Measurements from ENCODE around the gene PILRA. TPM values are rescaled to one million over a fixed set of nuclear protein-coding genes. Genes with fewer than 3 reads are reported as not detected.

PILRA gene
- total and polyA plus RNA-seq, 2 experiments from 2014 or later, result 2.2 to 3.0 TPM

GRCh38 chr7:100413889-100414288 is 40.6 kb downstream of the PILRA start:
- no peak for TF ChIP-seq EZH2phosphoT487 (IDR thresholded peaks at IDR 0.05; ENCODE audit: low read depth, severe bottlenecking, unreplicated experiment)
- no peak for TF ChIP-seq EZH2 (IDR thresholded peaks at IDR 0.05; ENCODE audit: borderline replicate concordance)
- no peak for TF ChIP-seq CTCF (IDR thresholded peaks at IDR 0.05; ENCODE audit: poor library complexity)
- Histone ChIP-seq H3K79me2 (no peaks in the 10 kb centered on the region), H3K9me3 (ENCODE audit: low read depth) (no peaks in the 10 kb centered on the region), H3K4me3 (no peak overlapping the region), H3K27ac (no peak overlapping the region), H3K27me3 (no peaks in the 10 kb centered on the region), H3K9me2 (replicated peaks; ENCODE audit: insufficient read depth) (no peaks in the 10 kb centered on the region), H3K36me3 (replicated peaks; ENCODE audit: insufficient read depth, low read depth) (no peaks in the 10 kb centered on the region), H3K4me1 (ENCODE audit: insufficient read depth) (no peaks in the 10 kb centered on the region), H2AFZ (no peak overlapping the region), H4K20me1 (ENCODE audit: insufficient read depth, poor library complexity, severe bottlenecking) (no peaks in the 10 kb centered on the region), H3K4me2 (no peak overlapping the region)
- DNase-seq (ENCODE audit: low spot score), result no peak
- 100% methylated on average over 1 of the region's 1 CpG for WGBS (ENCODE audit: low lambda C conversion rate, missing lambda C conversion rate)

- H3K9me3 ChIP-seq (ENCODE audit: low read depth), result no peaks in the 10 kb centered on the region
- H4K20me1 ChIP-seq (ENCODE audit: insufficient read depth, poor library complexity, severe bottlenecking), result no peaks in the 10 kb centered on the region
- no peak for DNase-seq (ENCODE audit: low spot score)
- TF ChIP-seq EZH2 (IDR thresholded peaks at IDR 0.05; ENCODE audit: borderline replicate concordance) (no peak), EZH2phosphoT487 (IDR thresholded peaks at IDR 0.05; ENCODE audit: low read depth, severe bottlenecking, unreplicated experiment) (no peak), CTCF (IDR thresholded peaks at IDR 0.05; ENCODE audit: poor library complexity) (no peak)
- no peak overlapping the region for H3K4me2 ChIP-seq
- no peak overlapping the region for H2AFZ ChIP-seq
- WGBS (ENCODE audit: low lambda C conversion rate, missing lambda C conversion rate), result 82% methylated on average over 5 of the region's 5 CpGs
- H3K79me2 ChIP-seq, result no peaks in the 10 kb centered on the region
- H3K36me3 ChIP-seq (replicated peaks; ENCODE audit: insufficient read depth, low read depth), result no peaks in the 10 kb centered on the region
- no peak overlapping the region for H3K27ac ChIP-seq
- H3K9me2 ChIP-seq (replicated peaks; ENCODE audit: insufficient read depth), result no peaks in the 10 kb centered on the region
- H3K4me3 ChIP-seq, result no peak overlapping the region
- no peaks in the 10 kb centered on the region for H3K4me1 ChIP-seq (ENCODE audit: insufficient read depth)
- no peaks in the 10 kb centered on the region for H3K27me3 ChIP-seq
These were observed 42.2 kb downstream of the PILRA start for GRCh38 chr7:100415448-100415847.

GRCh38 chr7:100418930-100419659 is 45.8 kb downstream of the PILRA start:
- 67% methylated on average over 1 of the region's 1 CpG for WGBS (ENCODE audit: low lambda C conversion rate, missing lambda C conversion rate)
- Histone ChIP-seq H3K36me3 (replicated peaks; ENCODE audit: insufficient read depth, low read depth) (no peaks in the 10 kb centered on the region), H3K27me3 (no peaks in the 10 kb centered on the region), H3K79me2 (no peaks in the 10 kb centered on the region), H2AFZ (no peak overlapping the region), H3K9me2 (replicated peaks; ENCODE audit: insufficient read depth) (no peaks in the 10 kb centered on the region), H4K20me1 (ENCODE audit: insufficient read depth, poor library complexity, severe bottlenecking) (no peaks in the 10 kb centered on the region), H3K4me3 (no peak overlapping the region), H3K4me1 (ENCODE audit: insufficient read depth) (no peaks in the 10 kb centered on the region), H3K9me3 (ENCODE audit: low read depth) (no peaks in the 10 kb centered on the region), H3K4me2 (no peak overlapping the region), H3K27ac (no peak overlapping the region)
- DNase-seq (ENCODE audit: low spot score), result no peak
- TF ChIP-seq EZH2phosphoT487 (IDR thresholded peaks at IDR 0.05; ENCODE audit: low read depth, severe bottlenecking, unreplicated experiment) (no peak), EZH2 (IDR thresholded peaks at IDR 0.05; ENCODE audit: borderline replicate concordance) (no peak), CTCF (IDR thresholded peaks at IDR 0.05; ENCODE audit: poor library complexity) (no peak)

Data from hepatocyte (in vitro differentiated cells).